GM10248 (cell line): Measurements from ENCODE around the gene AMZ1.

Experiments used
- CTCF ChIA-PET: fragments of 300-600 bp; sonication (Branson Sonifier 250); formaldehyde crosslinking; extraction: SDS; loops from one replicate; lab custom pipeline; 2021; ENCODE audit warnings: antibody characterized with exemption; lab: Yijun Ruan, JAX
- POLR2A ChIA-PET: fragments of 350-650 bp; sonication (Branson Sonifier 250); formaldehyde crosslinking; extraction: SDS; loops from one replicate; lab custom pipeline; 2020; ENCODE audit warnings: antibody characterized with exemption; lab: Yijun Ruan, JAX
- DNase-seq: peaks from one replicate; pipeline ENCODE4 v3.0.0; 2012; ENCODE audit errors: extremely low spot score
- TF ChIP-seq, protein P1 (sequence below): IDR thresholded peaks from 2 replicates; pipeline ENCODE4 v1.5.1; 2012; ENCODE audit warnings: mild to moderate bottlenecking, low read depth; ENCODE audit errors: extremely low read depth, missing control alignments, control extremely low read depth

AMZ1 gene

GRCh38 chr7:2699289-2699620 lies 11.3 kb downstream of the AMZ1 start:
- ChIA-PET POLR2A (interaction anchor here (1.5 kb wide), 1 partner anchor 11 kb away, joined by 4 read pairs; no protein-coding TSS in a partner anchor), CTCF (interaction anchor here (0.8 to 5.5 kb wide), 12 partner anchors 8 to 248 kb away, joined by 3 to 65 read pairs (median 5); partner anchors contain the start of gene AMZ1)
- TF ChIP-seq, protein P1, sequence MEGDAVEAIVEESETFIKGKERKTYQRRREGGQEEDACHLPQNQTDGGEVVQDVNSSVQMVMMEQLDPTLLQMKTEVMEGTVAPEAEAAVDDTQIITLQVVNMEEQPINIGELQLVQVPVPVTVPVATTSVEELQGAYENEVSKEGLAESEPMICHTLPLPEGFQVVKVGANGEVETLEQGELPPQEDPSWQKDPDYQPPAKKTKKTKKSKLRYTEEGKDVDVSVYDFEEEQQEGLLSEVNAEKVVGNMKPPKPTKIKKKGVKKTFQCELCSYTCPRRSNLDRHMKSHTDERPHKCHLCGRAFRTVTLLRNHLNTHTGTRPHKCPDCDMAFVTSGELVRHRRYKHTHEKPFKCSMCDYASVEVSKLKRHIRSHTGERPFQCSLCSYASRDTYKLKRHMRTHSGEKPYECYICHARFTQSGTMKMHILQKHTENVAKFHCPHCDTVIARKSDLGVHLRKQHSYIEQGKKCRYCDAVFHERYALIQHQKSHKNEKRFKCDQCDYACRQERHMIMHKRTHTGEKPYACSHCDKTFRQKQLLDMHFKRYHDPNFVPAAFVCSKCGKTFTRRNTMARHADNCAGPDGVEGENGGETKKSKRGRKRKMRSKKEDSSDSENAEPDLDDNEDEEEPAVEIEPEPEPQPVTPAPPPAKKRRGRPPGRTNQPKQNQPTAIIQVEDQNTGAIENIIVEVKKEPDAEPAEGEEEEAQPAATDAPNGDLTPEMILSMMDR = no peak
- DNase-seq = no peak

DNA sequence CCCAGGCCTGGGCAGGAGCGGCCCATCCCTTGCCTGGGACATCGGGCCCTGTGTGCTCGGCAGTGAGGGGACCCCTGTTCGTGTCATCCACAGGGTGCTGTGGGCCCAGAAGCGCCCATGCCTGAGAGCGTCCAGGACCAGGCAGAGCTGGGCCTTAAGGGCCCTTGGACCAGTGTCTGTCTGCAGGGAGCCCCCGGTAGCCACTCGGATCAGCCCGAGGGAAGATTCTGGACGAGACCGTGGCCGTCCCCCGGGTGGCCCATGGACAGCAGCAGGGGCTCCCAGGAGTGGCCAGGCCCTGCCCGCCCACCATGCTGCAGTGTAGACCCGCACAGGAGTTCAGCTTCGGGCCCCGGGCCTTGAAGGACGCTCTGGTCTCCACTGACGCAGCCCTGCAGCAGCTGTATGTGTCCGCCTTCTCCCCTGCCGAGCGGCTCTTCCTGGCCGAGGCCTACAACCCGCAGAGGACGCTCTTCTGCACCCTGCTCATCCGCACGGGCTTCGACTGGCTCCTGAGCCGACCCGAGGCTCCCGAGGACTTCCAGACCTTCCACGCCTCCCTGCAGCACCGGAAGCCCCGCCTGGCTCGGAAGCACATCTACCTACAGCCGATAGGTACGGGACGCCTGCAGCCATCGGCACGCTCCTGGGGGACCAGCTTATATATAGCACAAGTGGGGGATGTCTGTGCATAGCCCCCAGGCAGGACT lies 12.3 kb downstream of the AMZ1 start:
- TF ChIP-seq, protein P1 = no peak
- ChIA-PET CTCF (interaction anchor here (1.3 to 5.5 kb wide), 5 partner anchors 10 to 29 kb away, joined by 3 to 65 read pairs (median 15); no protein-coding TSS in a partner anchor), POLR2A (no interaction called here)
- no peak for DNase-seq

- no peak for DNase-seq
- ChIA-PET CTCF (interaction anchor here (1.2 to 5.5 kb wide), 3 partner anchors 9 to 30 kb away, joined by 5 to 65 read pairs (median 5); no protein-coding TSS in a partner anchor), POLR2A (no interaction called here)
- TF ChIP-seq, protein P1 = no peak
Measured at GRCh38 chr7:2701424-2701823, 13.4 kb downstream of the AMZ1 start.

GRCh38 chr7:2701832-2702593 lies 14.0 kb downstream of the AMZ1 start:
- TF ChIP-seq, protein P1 = no peak
- POLR2A ChIA-PET = no interaction called here
- no peak for DNase-seq
- CTCF ChIA-PET = interaction anchor here (1.2 to 5.5 kb wide), 3 partner anchors 8 to 31 kb away, joined by 5 to 65 read pairs (median 5); no protein-coding TSS in a partner anchor

DNA sequence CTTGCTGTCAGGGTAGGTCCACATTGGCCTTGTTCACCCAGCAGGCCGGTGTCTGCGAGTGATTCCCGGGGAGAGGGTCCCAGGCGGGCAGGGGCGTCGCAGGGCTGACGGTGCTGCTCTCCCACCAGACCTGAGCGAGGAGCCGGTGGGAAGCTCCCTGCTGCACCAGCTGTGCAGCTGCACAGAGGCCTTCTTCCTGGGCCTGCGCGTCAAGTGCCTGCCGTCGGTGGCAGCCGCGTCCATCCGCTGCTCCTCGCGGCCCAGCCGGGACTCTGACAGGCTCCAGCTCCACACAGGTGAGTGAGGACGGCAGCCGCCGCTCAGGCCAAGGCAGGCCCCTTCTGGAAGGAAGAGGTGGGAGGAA lies 14.6 kb downstream of the AMZ1 start:
- CTCF ChIA-PET = interaction anchor here (5.5 kb wide), 1 partner anchor 8 kb away, joined by 65 read pairs; no protein-coding TSS in a partner anchor
- TF ChIP-seq, protein P1 = no peak
- no peak for DNase-seq
- POLR2A ChIA-PET = no interaction called here

- ChIA-PET CTCF (interaction anchor here (1.0 to 2.8 kb wide), 3 partner anchors 10 to 35 kb away, joined by 4 to 12 read pairs (median 4); no protein-coding TSS in a partner anchor), POLR2A (no interaction called here)
- TF ChIP-seq, protein P1 = no peak
- no peak for DNase-seq
Measured at GRCh38 chr7:2705371-2706096, 17.5 kb downstream of the AMZ1 start.
